Measurements from ENCODE around the gene GNGT1. TPM values are rescaled to one million over a fixed set of nuclear protein-coding genes. Genes with fewer than 3 reads are reported as not detected.

The GNGT1 gene
- polyA plus RNA-seq, 1 donor: not detected

GRCh38 chr7:93921186-93921585 lies 14.8 kb downstream of the GNGT1 start:
- Histone ChIP-seq H3K27me3 (ENCODE audit: control insufficient read depth, insufficient read depth, low read length) (peaks cover 3% of the 10 kb centered on the region), H3K9me3 (ENCODE audit: control insufficient read depth, low read depth, low read length) (no peaks in the 10 kb centered on the region), H3K4me3 (ENCODE audit: low read length) (peak overlapping the region; percentile 54), H3K36me3 (ENCODE audit: control insufficient read depth, insufficient read depth, low read length) (no peaks in the 10 kb centered on the region), H3K27ac (ENCODE audit: low read length) (peak overlapping the region; percentile 58), H3K4me1 (ENCODE audit: control insufficient read depth, insufficient read depth, low read length) (no peaks in the 10 kb centered on the region)
- DNase-seq: no peak
- WGBS (ENCODE audit: insufficient coverage, low lambda C conversion rate): 85% methylated on average over 4 of the region's 8 CpGs

GRCh38 chr7:93921607-93922566 lies 15.5 kb downstream of the GNGT1 start, which contains the start of gene GNG11:
TSS of gene GNG11 (plus strand) at chr7:93921735. CDS start at chr7:93922138, 403 bp downstream.
- H3K4me3 ChIP-seq (ENCODE audit: low read length): peak within 1 kb of the TSS; percentile 54
- peaks cover 3% of the 10 kb centered on the region for H3K27me3 ChIP-seq (ENCODE audit: control insufficient read depth, insufficient read depth, low read length)
- 36% methylated on average over 2 of the region's 39 CpGs for WGBS (ENCODE audit: insufficient coverage, low lambda C conversion rate)
- no peaks in the 10 kb centered on the region for H3K4me1 ChIP-seq (ENCODE audit: control insufficient read depth, insufficient read depth, low read length)
- peak; percentile 42 to 62 for DNase-seq
- no peaks in the 10 kb centered on the region for H3K36me3 ChIP-seq (ENCODE audit: control insufficient read depth, insufficient read depth, low read length)
- peak within 1 kb of the TSS; percentile 58 for H3K27ac ChIP-seq (ENCODE audit: low read length)
- H3K9me3 ChIP-seq (ENCODE audit: control insufficient read depth, low read depth, low read length): no peaks in the 10 kb centered on the region

- 73% methylated on average over 2 of the region's 6 CpGs for WGBS (ENCODE audit: insufficient coverage, low lambda C conversion rate)
- Histone ChIP-seq H3K9me3 (ENCODE audit: control insufficient read depth, low read depth, low read length) (no peaks in the 10 kb centered on the region), H3K4me1 (ENCODE audit: control insufficient read depth, insufficient read depth, low read length) (no peaks in the 10 kb centered on the region), H3K36me3 (ENCODE audit: control insufficient read depth, insufficient read depth, low read length) (no peaks in the 10 kb centered on the region), H3K27me3 (ENCODE audit: control insufficient read depth, insufficient read depth, low read length) (peaks cover 3% of the 10 kb centered on the region), H3K27ac (ENCODE audit: low read length) (no peak overlapping the region), H3K4me3 (ENCODE audit: low read length) (peak overlapping the region; percentile 19)
- no peak for DNase-seq
Measured at GRCh38 chr7:93923296-93923695, 16.9 kb downstream of the GNGT1 start.

- H3K27ac ChIP-seq (ENCODE audit: low read length): peak overlapping the region; percentile 26
- peaks cover 3% of the 10 kb centered on the region for H3K27me3 ChIP-seq (ENCODE audit: control insufficient read depth, insufficient read depth, low read length)
- peak overlapping the region; percentile 14 for H3K4me3 ChIP-seq (ENCODE audit: low read length)
- no peaks in the 10 kb centered on the region for H3K4me1 ChIP-seq (ENCODE audit: control insufficient read depth, insufficient read depth, low read length)
- WGBS (ENCODE audit: insufficient coverage, low lambda C conversion rate): 20% methylated on average over 1 of the region's 1 CpG
- DNase-seq: no peak
- H3K36me3 ChIP-seq (ENCODE audit: control insufficient read depth, insufficient read depth, low read length): no peaks in the 10 kb centered on the region
- H3K9me3 ChIP-seq (ENCODE audit: control insufficient read depth, low read depth, low read length): no peaks in the 10 kb centered on the region
Measured at GRCh38 chr7:93923942-93924341, 17.6 kb downstream of the GNGT1 start.

- Histone ChIP-seq H3K27ac (ENCODE audit: low read length) (no peak overlapping the region), H3K9me3 (ENCODE audit: control insufficient read depth, low read depth, low read length) (no peaks in the 10 kb centered on the region), H3K4me3 (ENCODE audit: low read length) (no peak overlapping the region), H3K4me1 (ENCODE audit: control insufficient read depth, insufficient read depth, low read length) (no peaks in the 10 kb centered on the region), H3K36me3 (ENCODE audit: control insufficient read depth, insufficient read depth, low read length) (no peaks in the 10 kb centered on the region), H3K27me3 (ENCODE audit: control insufficient read depth, insufficient read depth, low read length) (no peaks in the 10 kb centered on the region)
- no CpG with 5 or more reads among the region's 1 CpG for WGBS (ENCODE audit: insufficient coverage, low lambda C conversion rate)
- DNase-seq: no peak
Measured at GRCh38 chr7:93926800-93927199, 20.4 kb downstream of the GNGT1 start.

- Histone ChIP-seq H3K4me1 (ENCODE audit: control insufficient read depth, insufficient read depth, low read length) (no peaks in the 10 kb centered on the region), H3K27ac (ENCODE audit: low read length) (no peak overlapping the region), H3K27me3 (ENCODE audit: control insufficient read depth, insufficient read depth, low read length) (no peaks in the 10 kb centered on the region), H3K9me3 (ENCODE audit: control insufficient read depth, low read depth, low read length) (no peaks in the 10 kb centered on the region), H3K36me3 (ENCODE audit: control insufficient read depth, insufficient read depth, low read length) (no peaks in the 10 kb centered on the region), H3K4me3 (ENCODE audit: low read length) (no peak overlapping the region)
- no CpG with 5 or more reads among the region's 3 CpGs for WGBS (ENCODE audit: insufficient coverage, low lambda C conversion rate)
- no peak for DNase-seq
Measured at GRCh38 chr7:93927585-93927984, 21.2 kb downstream of the GNGT1 start.

- no peaks in the 10 kb centered on the region for H3K36me3 ChIP-seq (ENCODE audit: control insufficient read depth, insufficient read depth, low read length)
- no peak overlapping the region for H3K4me3 ChIP-seq (ENCODE audit: low read length)
- no peak for DNase-seq
- WGBS (ENCODE audit: insufficient coverage, low lambda C conversion rate): 100% methylated on average over 1 of the region's 3 CpGs
- no peaks in the 10 kb centered on the region for H3K4me1 ChIP-seq (ENCODE audit: control insufficient read depth, insufficient read depth, low read length)
- no peaks in the 10 kb centered on the region for H3K27me3 ChIP-seq (ENCODE audit: control insufficient read depth, insufficient read depth, low read length)
- H3K27ac ChIP-seq (ENCODE audit: low read length): no peak overlapping the region
- H3K9me3 ChIP-seq (ENCODE audit: control insufficient read depth, low read depth, low read length): no peaks in the 10 kb centered on the region
Measured at GRCh38 chr7:93931655-93932054, 25.3 kb downstream of the GNGT1 start.

GRCh38 chr7:93933156-93933555 lies 26.8 kb downstream of the GNGT1 start:
- Histone ChIP-seq H3K36me3 (ENCODE audit: control insufficient read depth, insufficient read depth, low read length) (no peaks in the 10 kb centered on the region), H3K4me1 (ENCODE audit: control insufficient read depth, insufficient read depth, low read length) (no peaks in the 10 kb centered on the region), H3K4me3 (ENCODE audit: low read length) (no peak overlapping the region), H3K9me3 (ENCODE audit: control insufficient read depth, low read depth, low read length) (no peaks in the 10 kb centered on the region), H3K27ac (ENCODE audit: low read length) (no peak overlapping the region), H3K27me3 (ENCODE audit: control insufficient read depth, insufficient read depth, low read length) (no peaks in the 10 kb centered on the region)
- DNase-seq: no peak
- no CpG with 5 or more reads among the region's 3 CpGs for WGBS (ENCODE audit: insufficient coverage, low lambda C conversion rate)

- 88% methylated on average over 2 of the region's 2 CpGs for WGBS (ENCODE audit: insufficient coverage, low lambda C conversion rate)
- Histone ChIP-seq H3K27ac (ENCODE audit: low read length) (no peak overlapping the region), H3K4me3 (ENCODE audit: low read length) (no peak overlapping the region), H3K4me1 (ENCODE audit: control insufficient read depth, insufficient read depth, low read length) (no peaks in the 10 kb centered on the region), H3K36me3 (ENCODE audit: control insufficient read depth, insufficient read depth, low read length) (no peaks in the 10 kb centered on the region), H3K27me3 (ENCODE audit: control insufficient read depth, insufficient read depth, low read length) (no peaks in the 10 kb centered on the region), H3K9me3 (ENCODE audit: control insufficient read depth, low read depth, low read length) (no peaks in the 10 kb centered on the region)
- DNase-seq: no peak
Measured at GRCh38 chr7:93935102-93935501, 28.7 kb downstream of the GNGT1 start.

GRCh38 chr7:93937818-93938217 lies 31.5 kb downstream of the GNGT1 start:
- no peak for DNase-seq
- Histone ChIP-seq H3K4me1 (ENCODE audit: control insufficient read depth, insufficient read depth, low read length) (no peaks in the 10 kb centered on the region), H3K36me3 (ENCODE audit: control insufficient read depth, insufficient read depth, low read length) (no peaks in the 10 kb centered on the region), H3K4me3 (ENCODE audit: low read length) (no peak overlapping the region), H3K27me3 (ENCODE audit: control insufficient read depth, insufficient read depth, low read length) (no peaks in the 10 kb centered on the region), H3K27ac (ENCODE audit: low read length) (no peak overlapping the region), H3K9me3 (ENCODE audit: control insufficient read depth, low read depth, low read length) (no peaks in the 10 kb centered on the region)
- WGBS (ENCODE audit: insufficient coverage, low lambda C conversion rate): no CpG with 5 or more reads among the region's 1 CpG

GRCh38 chr7:93938293-93938692 lies 31.9 kb downstream of the GNGT1 start:
- no peak for DNase-seq
- no peak overlapping the region for H3K27ac ChIP-seq (ENCODE audit: low read length)
- no peaks in the 10 kb centered on the region for H3K4me1 ChIP-seq (ENCODE audit: control insufficient read depth, insufficient read depth, low read length)
- no peaks in the 10 kb centered on the region for H3K9me3 ChIP-seq (ENCODE audit: control insufficient read depth, low read depth, low read length)
- H3K4me3 ChIP-seq (ENCODE audit: low read length): no peak overlapping the region
- no peaks in the 10 kb centered on the region for H3K27me3 ChIP-seq (ENCODE audit: control insufficient read depth, insufficient read depth, low read length)
- no peaks in the 10 kb centered on the region for H3K36me3 ChIP-seq (ENCODE audit: control insufficient read depth, insufficient read depth, low read length)

All from large intestine (tissue), 3 donors.